HK-2 (cell line): ENCODE data around the gene EPB41L4A.

Experiments
- DNase-seq: peaks from one replicate; pipeline ENCODE4 v3.0.0-alpha.2; 2018; ENCODE audit not compliant: unreplicated experiment

Gene EPB41L4A

GRCh38 chr5:112308608-112309007, 110.5 kb downstream of the EPB41L4A start:
- DNase-seq, result no peak

GRCh38 chr5:112306956-112307355, 112.1 kb downstream of the EPB41L4A start:
- no peak for DNase-seq

GRCh38 chr5:112304743-112305142, 114.3 kb downstream of the EPB41L4A start:
- DNase-seq, result no peak

- DNase-seq, result no peak
These were observed 115.4 kb downstream of the EPB41L4A start for GRCh38 chr5:112303685-112304084.

GRCh38 chr5:112294126-112294525, 125.0 kb downstream of the EPB41L4A start:
- DNase-seq, result no peak

- DNase-seq, result no peak
These were observed 125.5 kb downstream of the EPB41L4A start for GRCh38 chr5:112293587-112293986.

- no peak for DNase-seq
These were observed 128.4 kb downstream of the EPB41L4A start for GRCh38 chr5:112290691-112291090.

- DNase-seq, result no peak
These were observed 129.6 kb downstream of the EPB41L4A start for GRCh38 chr5:112289465-112289864.

- DNase-seq, result no peak
These were observed 134.8 kb downstream of the EPB41L4A start for GRCh38 chr5:112283943-112284929.

- no peak for DNase-seq
These were observed 136.0 kb downstream of the EPB41L4A start for GRCh38 chr5:112283034-112283582.

- no peak for DNase-seq
These were observed 140.0 kb downstream of the EPB41L4A start for GRCh38 chr5:112279082-112279481.

- no peak for DNase-seq
These were observed 142.1 kb downstream of the EPB41L4A start for GRCh38 chr5:112276991-112277390.

- DNase-seq, result no peak
These were observed 143.4 kb downstream of the EPB41L4A start for GRCh38 chr5:112275671-112276070.

GRCh38 chr5:112270299-112271293, 148.5 kb downstream of the EPB41L4A start:
- DNase-seq, result no peak

- no peak for DNase-seq
These were observed 151.8 kb downstream of the EPB41L4A start for GRCh38 chr5:112267231-112267630.

GRCh38 chr5:112264666-112265065, 154.4 kb downstream of the EPB41L4A start:
- no peak for DNase-seq

- DNase-seq, result no peak
These were observed 154.9 kb downstream of the EPB41L4A start for GRCh38 chr5:112264151-112264550.

GRCh38 chr5:112263469-112263868, 155.6 kb downstream of the EPB41L4A start:
- DNase-seq, result no peak

- no peak for DNase-seq
These were observed 160.5 kb downstream of the EPB41L4A start for GRCh38 chr5:112258571-112258970.

GRCh38 chr5:112257976-112258375, 161.1 kb downstream of the EPB41L4A start:
- DNase-seq, result no peak

GRCh38 chr5:112257005-112257404, 162.1 kb downstream of the EPB41L4A start:
- no peak for DNase-seq

GRCh38 chr5:112254303-112254702, 164.8 kb downstream of the EPB41L4A start:
- no peak for DNase-seq
